Natural killer cell (primary cell): ENCODE results near the gene INO80B. TPM values are rescaled to one million over a fixed set of nuclear protein-coding genes. Genes with fewer than 3 reads are reported as not detected.

Source experiments
- ATAC-seq, 3 donors: fragments of 150-1000 bp in 2 of 3; fragments of 200-7000 bp in 1 of 3; cut with Tn5 transposase; 1 replicate in 1 of 3; 2 replicates in 2 of 3; pipeline ENCODE4 v1.10.0; 2021; ENCODE audit warnings: mild to moderate bottlenecking in 2 of 3, moderate library complexity in 2 of 3
- DNase-seq, 2 donors: peaks; one replicate each; pipeline versions ENCODE4 v3.0.0 to v3.0.0-alpha.2; 2013 to 2021; ENCODE audit warnings: mixed read lengths in 1 of 2
- H3K27ac ChIP-seq: one replicate; pipeline ENCODE4 v1.5.1; 2013; ENCODE audit warnings: mild to moderate bottlenecking, low read length
- H3K27me3 ChIP-seq: one replicate; pipeline ENCODE4 v1.6.1; 2013; ENCODE audit warnings: low read length; ENCODE audit not compliant: control insufficient read depth, insufficient read depth
- H3K36me3 ChIP-seq: one replicate; pipeline ENCODE4 v1.6.1; 2013; ENCODE audit warnings: low read length; ENCODE audit not compliant: control insufficient read depth, insufficient read depth
- H3K4me1 ChIP-seq: one replicate; pipeline ENCODE4 v1.6.1; 2013; ENCODE audit warnings: low read length; ENCODE audit not compliant: control insufficient read depth, insufficient read depth
- H3K4me3 ChIP-seq: one replicate; pipeline ENCODE4 v1.5.1; 2013; ENCODE audit warnings: low read length
- H3K9me3 ChIP-seq: one replicate; pipeline ENCODE4 v1.6.1; 2013; ENCODE audit warnings: low read length; ENCODE audit not compliant: control insufficient read depth, insufficient read depth
- H3K27ac Mint-ChIP-seq, 2 donors: one replicate each; pipeline ENCODE4 v1.8.0; 2022; ENCODE audit warnings: mild to moderate bottlenecking in 2 of 2, mixed read lengths in 2 of 2, moderate library complexity in 1 of 2
- H3K27me3 Mint-ChIP-seq, 2 donors: one replicate each; pipeline ENCODE4 v1.8.0; 2022; ENCODE audit warnings: low read depth in 2 of 2, mixed read lengths in 2 of 2
- H3K36me3 Mint-ChIP-seq: one replicate; pipeline ENCODE4 v1.8.0; 2022; ENCODE audit warnings: mixed read lengths
- H3K4me1 Mint-ChIP-seq, 2 donors: one replicate each; pipeline ENCODE4 v1.8.0; 2022; ENCODE audit warnings: mixed read lengths in 2 of 2
- H3K4me3 Mint-ChIP-seq: one replicate; pipeline ENCODE4 v1.8.0; 2022; ENCODE audit warnings: mild to moderate bottlenecking, moderate library complexity, mixed read lengths
- H3K9me3 Mint-ChIP-seq, 2 donors: one replicate each; pipeline ENCODE4 v1.8.0; 2022; ENCODE audit warnings: mixed read lengths in 2 of 2
- WGBS: methylation state at CpG from one replicate; pipeline ENCODE4 v1.1.7; 2013; ENCODE audit warnings: missing lambda C conversion rate; ENCODE audit not compliant: insufficient coverage; 5-methylcytosine and 5-hydroxymethylcytosine counted together
- intact Hi-C: fragments of 100-400 bp; cut with micrococcal nuclease; formaldehyde crosslinking; loops from one replicate; pipeline ENCODE4 v1.14.2; 2022
- total RNA-seq, 4 donors: library from RNA; stranded (reverse); fragments of 120-200 nt in 1 of 4; gene quantifications; one replicate each; pipeline versions ENCODE4 v1.2.3 to v1.2.4, GENCODE V29; 2013 to 2022
- TF ChIP-seq, protein P1 (sequence below): fragments of 200-600 bp; IDR thresholded peaks from one replicate; pipeline ENCODE4 v1.8.0; 2022; ENCODE audit warnings: antibody characterized with exemption

INO80B gene
- total RNA-seq, 3 donors from 2014 or later (not counting 1 experiment from before 2014, with no cell fraction given): 34.0 to 48.0 (median 37.7) TPM

DNA sequence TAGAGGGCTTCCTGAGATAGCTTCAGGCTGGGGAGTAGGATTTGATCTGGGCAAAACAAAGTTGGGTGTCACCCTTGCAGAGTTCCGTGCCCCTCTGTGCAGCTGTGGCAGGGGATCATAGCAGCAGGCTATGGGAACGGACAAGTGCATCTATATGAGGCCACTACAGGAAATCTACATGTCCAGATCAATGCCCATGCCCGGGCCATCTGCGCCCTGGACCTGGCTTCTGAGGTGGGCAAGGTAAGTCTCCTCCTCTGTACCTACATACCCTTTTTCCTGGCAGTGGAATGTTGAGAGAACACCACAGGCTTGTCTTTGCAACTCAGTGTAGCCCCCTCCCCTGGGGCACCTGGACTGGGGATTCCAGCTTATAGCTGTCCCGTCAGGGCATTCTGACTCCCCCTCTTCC lies 29.9 kb upstream of the INO80B start:
- no peak overlapping the region for H3K4me3 ChIP-seq
- Mint-ChIP-seq H3K27ac (peak overlapping the region in 1 of 2 donors; percentile 96), H3K4me3 (no peak overlapping the region), H3K36me3 (no peaks in the 10 kb centered on the region), H3K9me3 (no peaks in the 10 kb centered on the region), H3K4me1 (peaks cover 19 to 28% of the 10 kb centered on the region in 2 donors), H3K27me3 (no peaks in the 10 kb centered on the region)
- no peak for ATAC-seq
- no peak overlapping the region for H3K27ac ChIP-seq
- intact Hi-C loops: no loop called here
- H3K36me3 ChIP-seq: peaks cover 9% of the 10 kb centered on the region
- DNase-seq: no peak
- 94% methylated on average over 5 of the region's 5 CpGs for WGBS
- H3K27me3 ChIP-seq: no peaks in the 10 kb centered on the region
- no peaks in the 10 kb centered on the region for H3K9me3 ChIP-seq
- peaks cover 16% of the 10 kb centered on the region for H3K4me1 ChIP-seq
- TF ChIP-seq, protein P1, sequence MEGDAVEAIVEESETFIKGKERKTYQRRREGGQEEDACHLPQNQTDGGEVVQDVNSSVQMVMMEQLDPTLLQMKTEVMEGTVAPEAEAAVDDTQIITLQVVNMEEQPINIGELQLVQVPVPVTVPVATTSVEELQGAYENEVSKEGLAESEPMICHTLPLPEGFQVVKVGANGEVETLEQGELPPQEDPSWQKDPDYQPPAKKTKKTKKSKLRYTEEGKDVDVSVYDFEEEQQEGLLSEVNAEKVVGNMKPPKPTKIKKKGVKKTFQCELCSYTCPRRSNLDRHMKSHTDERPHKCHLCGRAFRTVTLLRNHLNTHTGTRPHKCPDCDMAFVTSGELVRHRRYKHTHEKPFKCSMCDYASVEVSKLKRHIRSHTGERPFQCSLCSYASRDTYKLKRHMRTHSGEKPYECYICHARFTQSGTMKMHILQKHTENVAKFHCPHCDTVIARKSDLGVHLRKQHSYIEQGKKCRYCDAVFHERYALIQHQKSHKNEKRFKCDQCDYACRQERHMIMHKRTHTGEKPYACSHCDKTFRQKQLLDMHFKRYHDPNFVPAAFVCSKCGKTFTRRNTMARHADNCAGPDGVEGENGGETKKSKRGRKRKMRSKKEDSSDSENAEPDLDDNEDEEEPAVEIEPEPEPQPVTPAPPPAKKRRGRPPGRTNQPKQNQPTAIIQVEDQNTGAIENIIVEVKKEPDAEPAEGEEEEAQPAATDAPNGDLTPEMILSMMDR: no peak

DNA sequence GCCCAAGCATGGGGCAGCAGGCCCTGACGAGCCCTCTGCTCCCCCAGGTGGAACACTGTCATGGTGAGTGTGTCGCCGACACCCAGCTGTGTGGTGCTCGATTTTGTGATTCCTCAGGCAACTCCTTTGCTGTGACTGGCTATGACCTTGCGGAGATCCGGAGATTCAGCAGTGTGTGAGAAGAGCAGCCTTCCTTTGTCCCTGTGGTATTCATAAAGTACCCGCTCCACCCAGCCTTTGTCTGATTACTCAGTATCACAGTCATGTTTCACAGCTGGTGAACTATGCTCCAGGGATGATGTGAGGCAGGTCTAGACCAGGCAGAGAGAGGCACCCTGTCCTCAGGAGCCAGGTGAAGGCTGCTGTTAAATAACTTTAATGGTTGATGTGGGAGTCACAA lies 29.4 kb upstream of the INO80B start:
- Mint-ChIP-seq H3K27ac (peak overlapping the region in 1 of 2 donors; percentile 96), H3K36me3 (no peaks in the 10 kb centered on the region), H3K27me3 (no peaks in the 10 kb centered on the region), H3K9me3 (no peaks in the 10 kb centered on the region), H3K4me3 (no peak overlapping the region), H3K4me1 (peaks cover 14 to 23% of the 10 kb centered on the region in 2 donors)
- H3K27ac ChIP-seq: no peak overlapping the region
- no peaks in the 10 kb centered on the region for H3K27me3 ChIP-seq
- H3K4me3 ChIP-seq: no peak overlapping the region
- peaks cover 14% of the 10 kb centered on the region for H3K4me1 ChIP-seq
- no peak for DNase-seq
- H3K9me3 ChIP-seq: no peaks in the 10 kb centered on the region
- peaks cover 11% of the 10 kb centered on the region for H3K36me3 ChIP-seq
- 96% methylated on average over 7 of the region's 7 CpGs for WGBS
- intact Hi-C loops: no loop called here
- TF ChIP-seq, protein P1: no peak
- no peak for ATAC-seq

DNA sequence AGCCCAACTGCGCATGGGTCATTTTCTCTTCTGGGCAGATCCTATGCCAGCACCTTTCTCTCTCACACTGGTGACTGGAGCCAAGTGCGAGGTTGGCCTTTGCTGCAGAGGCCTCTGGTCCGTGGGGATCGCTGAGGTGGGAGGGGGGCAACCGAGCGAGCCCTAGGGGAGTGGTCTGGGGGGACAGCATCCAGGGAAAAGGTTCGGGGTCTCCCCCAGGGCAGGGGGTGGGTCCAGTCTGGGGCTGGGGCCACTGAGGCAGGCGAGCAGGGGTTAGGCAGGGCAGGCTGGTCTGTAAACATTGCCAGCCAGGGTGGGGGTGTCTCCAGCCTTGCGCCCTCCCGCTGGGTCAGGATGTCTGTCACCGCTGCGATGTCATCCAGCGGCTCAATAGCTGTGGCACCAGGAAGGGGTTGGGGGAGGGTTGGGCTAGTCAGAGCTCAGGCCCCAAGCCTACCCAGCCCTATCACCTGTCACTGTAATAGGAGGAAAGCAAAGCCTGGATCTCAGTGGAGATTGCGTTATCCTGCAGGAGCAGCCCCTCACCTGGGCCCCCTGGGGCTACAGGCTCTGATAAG lies 28.6 kb upstream of the INO80B start:
- H3K27me3 ChIP-seq: no peaks in the 10 kb centered on the region
- Mint-ChIP-seq H3K4me3 (no peak overlapping the region), H3K4me1 (peaks cover 8 to 16% of the 10 kb centered on the region in 2 donors), H3K9me3 (no peaks in the 10 kb centered on the region), H3K27me3 (no peaks in the 10 kb centered on the region), H3K36me3 (no peaks in the 10 kb centered on the region), H3K27ac (peak overlapping the region in 1 of 2 donors; percentile 96)
- H3K9me3 ChIP-seq: no peaks in the 10 kb centered on the region
- no peak for DNase-seq
- peaks cover 11% of the 10 kb centered on the region for H3K36me3 ChIP-seq
- H3K27ac ChIP-seq: no peak overlapping the region
- no peak overlapping the region for H3K4me3 ChIP-seq
- TF ChIP-seq, protein P1: no peak
- ATAC-seq: no peak
- H3K4me1 ChIP-seq: peaks cover 7% of the 10 kb centered on the region
- intact Hi-C loops: no loop called here
- 91% methylated on average over 14 of the region's 14 CpGs for WGBS

DNA sequence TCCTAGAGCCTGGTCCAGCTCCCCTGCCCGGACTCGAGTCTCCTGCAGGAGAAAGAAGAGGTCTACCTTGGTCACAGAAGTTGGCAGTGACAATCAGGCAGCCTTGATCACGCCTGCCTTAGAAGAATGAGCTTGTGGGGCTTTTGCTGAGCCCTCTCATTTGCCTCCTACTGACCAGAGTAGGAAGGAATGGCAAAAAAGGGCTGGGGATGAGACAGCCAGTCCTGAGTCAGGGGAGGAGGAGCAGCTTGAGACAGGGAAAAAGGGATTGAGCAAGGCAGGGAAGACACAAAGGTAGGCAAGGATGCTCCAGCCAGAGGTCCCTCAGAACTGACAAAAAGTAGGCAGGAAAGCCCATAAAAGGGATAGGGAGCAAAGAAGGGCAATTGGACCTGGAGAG lies 27.3 kb upstream of the INO80B start:
- H3K9me3 Mint-ChIP-seq: no peaks in the 10 kb centered on the region
- Histone ChIP-seq H3K36me3 (peaks cover 11% of the 10 kb centered on the region), H3K4me1 (no peaks in the 10 kb centered on the region), H3K27me3 (no peaks in the 10 kb centered on the region), H3K27ac (no peak overlapping the region), H3K4me3 (no peak overlapping the region), H3K9me3 (no peaks in the 10 kb centered on the region)
- H3K4me1 Mint-ChIP-seq: peaks cover 0 to 6% of the 10 kb centered on the region in 2 donors
- 88% methylated on average over 3 of the region's 3 CpGs for WGBS
- intact Hi-C loops: no loop called here
- no peak for DNase-seq
- H3K27ac Mint-ChIP-seq: peak overlapping the region; percentile 17 to 96
- H3K36me3 Mint-ChIP-seq: no peaks in the 10 kb centered on the region
- no peak overlapping the region for H3K4me3 Mint-ChIP-seq
- ATAC-seq: no peak
- TF ChIP-seq, protein P1: no peak
- H3K27me3 Mint-ChIP-seq: no peaks in the 10 kb centered on the region
